Measurements from ENCODE around the gene ELK4. TPM values are rescaled to one million over a fixed set of nuclear protein-coding genes. Genes with fewer than 3 reads are reported as not detected.

Gene ELK4
- total and polyA plus RNA-seq, 2 of the 8 experiments (the other 6 are each of a cell fraction or from before 2014, with no cell fraction given) = 2.9 to 26.3 TPM

- TF ChIP-seq CBX8 (IDR thresholded peaks at IDR 0.05; ENCODE audit: borderline replicate concordance, low read depth, low read length) = no peak
Observed at GRCh38 chr1:205675247-205675646, 43.4 kb upstream of the ELK4 start (continued).
